Smooth muscle cell (in vitro differentiated cells): ENCODE data around the gene DDX46. TPM values are rescaled to one million over a fixed set of nuclear protein-coding genes. Genes with fewer than 3 reads are reported as not detected.
"Not testable (repeated sequence)": the region's sequence is repeated elsewhere in the genome, so short reads cannot be mapped to it uniquely, and the experiment has no call there.

ENCODE experiments used
- DNase-seq: peaks from one replicate; lab custom pipeline; 2025; ENCODE audit not compliant: unreplicated experiment; lab: John Stamatoyannopoulos, UW
- H2AFZ ChIP-seq: fragments of 200-600 bp; sonication (generic); 2 replicates; pipeline ENCODE4 v1.6.0; 2016; ENCODE audit warnings: antibody characterized with exemption, low read depth, mild to moderate bottlenecking
- H3F3A ChIP-seq: fragments of 200-600 bp; sonication (generic); 2 replicates; pipeline ENCODE4 v1.6.0; 2017; ENCODE audit warnings: antibody characterized with exemption, low read depth
- H3K27ac ChIP-seq: fragments of 200-600 bp; sonication (generic); 2 replicates; pipeline ENCODE4 v1.5.1; 2016; ENCODE audit warnings: low read depth, mild to moderate bottlenecking
- H3K27me3 ChIP-seq: fragments of 200-600 bp; sonication (generic); 2 replicates; pipeline ENCODE4 v1.6.1; 2016; ENCODE audit warnings: low read depth, mild to moderate bottlenecking
- H3K36me3 ChIP-seq: fragments of 200-600 bp; sonication (generic); 2 replicates; pipeline ENCODE4 v1.5.1; 2016; ENCODE audit warnings: low read depth
- H3K4me1 ChIP-seq: fragments of 200-600 bp; sonication (generic); 2 replicates; pipeline ENCODE4 v1.5.1; 2016; ENCODE audit warnings: low read depth
- H3K4me2 ChIP-seq: fragments of 200-600 bp; sonication (generic); 2 replicates; pipeline ENCODE4 v1.6.0; 2016; ENCODE audit warnings: mild to moderate bottlenecking
- H3K4me3 ChIP-seq: fragments of 200-600 bp; sonication (generic); 2 replicates; pipeline ENCODE4 v1.5.1; 2016; ENCODE audit warnings: mild to moderate bottlenecking
- H3K79me2 ChIP-seq: fragments of 200-600 bp; sonication (generic); 2 replicates; pipeline ENCODE4 v1.6.0; 2016; ENCODE audit warnings: low read depth, mild to moderate bottlenecking
- H3K9ac ChIP-seq: fragments of 200-600 bp; sonication (generic); 2 replicates; pipeline ENCODE4 v1.6.0; 2016; ENCODE audit warnings: low read depth
- H3K9me3 ChIP-seq: fragments of 200-600 bp; sonication (generic); replicated peaks from 2 replicates; pipeline ENCODE4 v1.5.1; 2016; ENCODE audit warnings: low read depth
- H4K20me1 ChIP-seq: fragments of 200-600 bp; sonication (generic); 2 replicates; pipeline ENCODE4 v1.6.0; 2016; ENCODE audit warnings: low read depth
- CTCF ChIP-seq: fragments of 200-600 bp; sonication (generic); IDR thresholded peaks from 2 replicates; pipeline ENCODE4 v1.5.1; 2017; ENCODE audit warnings: borderline replicate concordance, mild to moderate bottlenecking, antibody characterized with exemption; ENCODE audit not compliant: insufficient read depth, poor library complexity, severe bottlenecking
- whole genome bisulfite sequencing: methylation state at CpG from one replicate; pipeline ENCODE4 v1.1.7; 2016; ENCODE audit warnings: low lambda C conversion rate; 5-methylcytosine and 5-hydroxymethylcytosine counted together
- polyA plus RNA-seq: library from polyadenylated mRNA; unstranded; fragments of >200 nt; fragmentation: Nextera tagmentation; extraction: Ambion mirVana; gene quantifications from 2 replicates; pipeline ENCODE4 v1.2.1, GENCODE V29; 2016
- total RNA-seq: library from RNA; depleted of rRNA; stranded (reverse); fragments of >200 nt; gene quantifications from 2 replicates; pipeline ENCODE4 v1.2.3, GENCODE V29; 2014

Gene DDX46
- total and polyA plus RNA-seq, 2 experiments from 2014 or later: 18.5 to 29.2 TPM

- Histone ChIP-seq H3K9ac (no peak overlapping the region), H3K4me3 (no peak overlapping the region), H3K36me3 (no peaks in the 10 kb centered on the region), H3K9me3 (no peaks in the 10 kb centered on the region), H4K20me1 (no peaks in the 10 kb centered on the region), H3K27ac (no peak overlapping the region), H2AFZ (no peak overlapping the region), H3K79me2 (no peaks in the 10 kb centered on the region), H3K4me1 (no peaks in the 10 kb centered on the region), H3K4me2 (no peak overlapping the region), H3F3A (no peaks in the 10 kb centered on the region), H3K27me3 (no peaks in the 10 kb centered on the region)
- no peak for DNase-seq
- WGBS: 98% methylated on average over 2 of the region's 2 CpGs
- no peak for TF ChIP-seq CTCF
Observed at GRCh38 chr5:134835623-134836022, 77.0 kb downstream of the DDX46 start.

GRCh38 chr5:134837530-134838181 lies 79.1 kb downstream of the DDX46 start:
- H2AFZ ChIP-seq: no peak overlapping the region
- H3F3A ChIP-seq: no peaks in the 10 kb centered on the region
- no peaks in the 10 kb centered on the region for H3K9me3 ChIP-seq
- no peaks in the 10 kb centered on the region for H3K4me1 ChIP-seq
- H3K27me3 ChIP-seq: no peaks in the 10 kb centered on the region
- H3K4me3 ChIP-seq: no peak overlapping the region
- WGBS: 94% methylated on average over 3 of the region's 3 CpGs
- no peaks in the 10 kb centered on the region for H3K36me3 ChIP-seq
- no peaks in the 10 kb centered on the region for H4K20me1 ChIP-seq
- no peak overlapping the region for H3K27ac ChIP-seq
- DNase-seq: no peak
- no peaks in the 10 kb centered on the region for H3K79me2 ChIP-seq
- H3K4me2 ChIP-seq: no peak overlapping the region
- no peak for TF ChIP-seq CTCF
- no peak overlapping the region for H3K9ac ChIP-seq

- H3K27me3 ChIP-seq, DNase-seq, H3K9me3 ChIP-seq, H3K79me2 ChIP-seq, H3F3A ChIP-seq, H3K4me1 ChIP-seq, H3K27ac ChIP-seq, H2AFZ ChIP-seq, H3K9ac ChIP-seq, H4K20me1 ChIP-seq, H3K36me3 ChIP-seq, H3K4me2 ChIP-seq, H3K4me3 ChIP-seq: not testable (repeated sequence)
- 97% methylated on average over 9 of the region's 9 CpGs for WGBS
Observed at GRCh38 chr5:134838361-134838760, 79.8 kb downstream of the DDX46 start.

- no peak for TF ChIP-seq CTCF
- DNase-seq: no peak
Observed at GRCh38 chr5:134840811-134841210, 82.2 kb downstream of the DDX46 start.

More at GRCh38 chr5:134840811-134841210, 82.2 kb downstream of the DDX46 start:
- H3K4me1 ChIP-seq: no peaks in the 10 kb centered on the region
- no peaks in the 10 kb centered on the region for H4K20me1 ChIP-seq
- H3K27me3 ChIP-seq: no peaks in the 10 kb centered on the region
- H3K79me2 ChIP-seq: no peaks in the 10 kb centered on the region
- H2AFZ ChIP-seq: no peak overlapping the region
- no peak overlapping the region for H3K4me3 ChIP-seq
- H3K27ac ChIP-seq: no peak overlapping the region
- H3F3A ChIP-seq: peaks cover 10% of the 10 kb centered on the region
- H3K9me3 ChIP-seq: no peaks in the 10 kb centered on the region
- H3K36me3 ChIP-seq: no peaks in the 10 kb centered on the region
- H3K4me2 ChIP-seq: no peak overlapping the region
- no peak overlapping the region for H3K9ac ChIP-seq
- WGBS: 89% methylated on average over 3 of the region's 3 CpGs
